ENCODE data around the gene PPP1R9B. TPM values are rescaled to one million over a fixed set of nuclear protein-coding genes. Genes with fewer than 3 reads are reported as not detected.

The PPP1R9B gene
- total RNA-seq, 1 experiment from 2014 or later = 61.3 TPM

- Histone ChIP-seq H3K9me3 (ENCODE audit: low read depth, low read length, poor library complexity, severe bottlenecking) (no peaks in the 10 kb centered on the region), H3K4me3 (ENCODE audit: low read depth, low read length, poor library complexity, severe bottlenecking) (no peak overlapping the region), H3K27me3 (replicated peaks; ENCODE audit: insufficient read depth, low read depth, low read length, poor library complexity) (no peaks in the 10 kb centered on the region), H3K4me1 (ENCODE audit: insufficient read depth, low read length, poor library complexity, severe bottlenecking) (no peaks in the 10 kb centered on the region), H3K27ac (ENCODE audit: low read depth, low read length, poor library complexity, severe bottlenecking) (no peak overlapping the region), H3K36me3 (ENCODE audit: insufficient read depth, low read length, poor library complexity, severe bottlenecking) (no peaks in the 10 kb centered on the region)
- no TSS peak for BruUV-seq (replicated peaks)
- DNase-seq (ENCODE audit: low spot score) = no peak
- no peak for TF ChIP-seq CTCF (conservative IDR thresholded peaks at IDR 0.05; ENCODE audit: low read depth, low read length)
- no peak for TF ChIP-seq EZH2 (IDR thresholded peaks at IDR 0.05; ENCODE audit: borderline replicate concordance, low read depth, low read length, poor library complexity, severe bottlenecking)
- ChIA-PET POLR2A (ENCODE audit: low non-redundant PET) (no interaction called here), CTCF (no interaction called here)
- intact Hi-C loops (cut with micrococcal nuclease; ENCODE audit: unreplicated experiment) = no loop called here
Measured at GRCh38 chr17:50190293-50190602, 39.8 kb upstream of the PPP1R9B start.

GRCh38 chr17:50189550-50190292 is 39.2 kb upstream of the PPP1R9B start:
- H3K27ac ChIP-seq (ENCODE audit: low read depth, low read length, poor library complexity, severe bottlenecking) = no peak overlapping the region
- H3K36me3 ChIP-seq (ENCODE audit: insufficient read depth, low read length, poor library complexity, severe bottlenecking) = no peaks in the 10 kb centered on the region
- no peak overlapping the region for H3K4me3 ChIP-seq (ENCODE audit: low read depth, low read length, poor library complexity, severe bottlenecking)
- intact Hi-C loops (cut with micrococcal nuclease; ENCODE audit: unreplicated experiment) = no loop called here
- no TSS peak for BruUV-seq (replicated peaks)
- ChIA-PET CTCF (no interaction called here), POLR2A (ENCODE audit: low non-redundant PET) (no interaction called here)
- H3K4me1 ChIP-seq (ENCODE audit: insufficient read depth, low read length, poor library complexity, severe bottlenecking) = no peaks in the 10 kb centered on the region
- TF ChIP-seq CTCF (conservative IDR thresholded peaks at IDR 0.05; ENCODE audit: low read depth, low read length) (no peak), EZH2 (IDR thresholded peaks at IDR 0.05; ENCODE audit: borderline replicate concordance, low read depth, low read length, poor library complexity, severe bottlenecking) (no peak)
- H3K9me3 ChIP-seq (ENCODE audit: low read depth, low read length, poor library complexity, severe bottlenecking) = no peaks in the 10 kb centered on the region
- no peaks in the 10 kb centered on the region for H3K27me3 ChIP-seq (replicated peaks; ENCODE audit: insufficient read depth, low read depth, low read length, poor library complexity)
- no peak for DNase-seq (ENCODE audit: low spot score)

GRCh38 chr17:50188921-50189549 is 38.6 kb upstream of the PPP1R9B start:
- CTCF ChIA-PET = no interaction called here
- no peak overlapping the region for H3K4me3 ChIP-seq (ENCODE audit: low read depth, low read length, poor library complexity, severe bottlenecking)

More at GRCh38 chr17:50188921-50189549, 38.6 kb upstream of the PPP1R9B start:
- no peak for DNase-seq (ENCODE audit: low spot score)
- H3K36me3 ChIP-seq (ENCODE audit: insufficient read depth, low read length, poor library complexity, severe bottlenecking) = no peaks in the 10 kb centered on the region
- POLR2A ChIA-PET (ENCODE audit: low non-redundant PET) = no interaction called here
- no peaks in the 10 kb centered on the region for H3K4me1 ChIP-seq (ENCODE audit: insufficient read depth, low read length, poor library complexity, severe bottlenecking)
- no TSS peak for BruUV-seq (replicated peaks)
- intact Hi-C loops (cut with micrococcal nuclease; ENCODE audit: unreplicated experiment) = no loop called here
- no peaks in the 10 kb centered on the region for H3K9me3 ChIP-seq (ENCODE audit: low read depth, low read length, poor library complexity, severe bottlenecking)
- TF ChIP-seq EZH2 (IDR thresholded peaks at IDR 0.05; ENCODE audit: borderline replicate concordance, low read depth, low read length, poor library complexity, severe bottlenecking) (no peak), CTCF (conservative IDR thresholded peaks at IDR 0.05; ENCODE audit: low read depth, low read length) (no peak)
- no peak overlapping the region for H3K27ac ChIP-seq (ENCODE audit: low read depth, low read length, poor library complexity, severe bottlenecking)
- H3K27me3 ChIP-seq (replicated peaks; ENCODE audit: insufficient read depth, low read depth, low read length, poor library complexity) = no peaks in the 10 kb centered on the region
